Activated CD4-positive, alpha-beta T cell treated with anti-CD3 and anti-CD28 coated beads for 36 hours (primary cell): ENCODE results near the gene SHISAL1. TPM values are rescaled to one million over a fixed set of nuclear protein-coding genes. Genes with fewer than 3 reads are reported as not detected.

Experiments used
- total RNA-seq, 2 experiments: library from RNA; stranded (reverse); gene quantifications; one replicate each; pipeline ENCODE4 v1.2.3, GENCODE V29; 2021

The SHISAL1 gene
- total RNA-seq, 2 experiments from 2014 or later = not detected

Other genes starting within 250 kb of the SHISAL1 start
- 10 to 100 TPM; 61.7 to 74.3 TPM for gene PARVG, start 132.0 kb downstream of the SHISAL1 start, total RNA-seq
- 1 to 10 TPM; 7.4 to 8.0 TPM for gene RTL6, start 185.3 kb upstream of the SHISAL1 start, total RNA-seq